HCT116 (cell line): ENCODE data around the gene IL21R. TPM values are rescaled to one million over a fixed set of nuclear protein-coding genes. Genes with fewer than 3 reads are reported as not detected.

Source experiments
- ATAC-seq: fragments of 200-7000 bp; cut with Tn5 transposase; 2 replicates; pipeline ENCODE4 v1.9.1; 2020; ENCODE audit warnings: mild to moderate bottlenecking, moderate library complexity
- BruUV-seq: library from RNA; stranded (reverse); fragments of 400-500 nt; replicated peaks from 2 replicates; lab custom pipeline; 2021; lab: Mats Ljungman, UMichigan
- CTCF ChIA-PET: fragments of 300-600 bp; sonication (Branson Sonifier 250); formaldehyde crosslinking; loops from one replicate; lab custom pipeline; 2021; ENCODE audit warnings: antibody characterized with exemption; lab: Charles Lee
- POLR2A ChIA-PET: fragments of 300-600, 350-600 bp; sonication (Branson Sonifier 250); formaldehyde crosslinking; loops from one replicate; lab custom pipeline; 2021; ENCODE audit warnings: antibody characterized with exemption; lab: Charles Lee
- RAD21 ChIA-PET, 2 experiments: fragments of 300-600 bp; sonication (Branson Sonifier 250); formaldehyde crosslinking; loops; one replicate each; lab custom pipeline; 2023; ENCODE audit warnings: low total read pairs in 2 of 2; ENCODE audit not compliant: uncharacterized antibody in 2 of 2, unreplicated experiment in 2 of 2, low non-redundant PET in 1 of 2; lab: Charles Lee
- DNase-seq: peaks from one replicate; pipeline ENCODE4 v3.0.0-alpha.2; 2010; ENCODE audit warnings: low read depth, low spot score
- H2AFZ ChIP-seq: fragments of 200-600 bp; shearing (Covaris generic), sonication (generic); 2 replicates; pipeline ENCODE4 v1.6.1; 2017; ENCODE audit warnings: low read depth, mixed run types, mixed read lengths, antibody characterized with exemption, low read length; ENCODE audit not compliant: poor library complexity, severe bottlenecking
- H3K27ac ChIP-seq: 2 replicates; pipeline ENCODE4 v1.5.1; 2012; ENCODE audit warnings: low read depth, low read length
- H3K27me3 ChIP-seq: fragments of 200-600 bp; sonication (generic); 2 replicates; pipeline ENCODE4 v1.6.1; 2016; ENCODE audit warnings: mixed run types, low read length, mixed read lengths; ENCODE audit not compliant: insufficient read depth
- H3K36me3 ChIP-seq, 2 experiments: fragments of 200-500 bp in 1 of 2; fragments of 200-600 bp in 1 of 2; sonication (Bioruptor generic) in 1 of 2; sonication (generic) in 1 of 2; 2 replicates each; pipeline versions ENCODE4 v1.5.1 to v1.6.1; 2014 to 2016; ENCODE audit warnings: low read length in 2 of 2, inconsistent platforms in 1 of 2, mixed read lengths in 1 of 2, mixed run types in 1 of 2; ENCODE audit not compliant: insufficient read depth in 2 of 2, control insufficient read depth in 1 of 2
- H3K4me1 ChIP-seq, 2 experiments: fragments of 200-600 bp in 1 of 2; sonication (generic) in 1 of 2; 2 replicates each; pipeline versions ENCODE4 v1.5.1 to v1.6.1; 2012 to 2017; ENCODE audit warnings: low read length in 2 of 2, inconsistent platforms in 1 of 2, mild to moderate bottlenecking in 1 of 2, mixed read lengths in 1 of 2, mixed run types in 1 of 2, moderate library complexity in 1 of 2; ENCODE audit not compliant: insufficient read depth in 2 of 2, control insufficient read depth in 1 of 2
- H3K4me2 ChIP-seq: fragments of 200-600 bp; sonication (generic); 2 replicates; pipeline ENCODE4 v1.6.1; 2017; ENCODE audit warnings: mixed run types, low read length, mixed read lengths
- H3K4me3 ChIP-seq, 2 experiments: fragments of 200-600 bp in 1 of 2; sonication (generic) in 1 of 2; replicated peaks in 1 of 2; 2 replicates each; pipeline ENCODE4 v1.5.1; 2011 to 2016; ENCODE audit warnings: low read length in 2 of 2, control low read depth in 1 of 2, low read depth in 1 of 2, mild to moderate bottlenecking in 1 of 2, mixed read lengths in 1 of 2, mixed run types in 1 of 2
- H3K79me2 ChIP-seq: fragments of 200-600 bp; sonication (generic); 2 replicates; pipeline ENCODE4 v1.6.1; 2017; ENCODE audit warnings: mild to moderate bottlenecking, mixed run types, low read length, moderate library complexity, mixed read lengths; ENCODE audit not compliant: insufficient read depth
- H3K9ac ChIP-seq: fragments of 200-600 bp; sonication (generic); 2 replicates; pipeline ENCODE4 v1.6.1; 2016; ENCODE audit warnings: low read length, mixed read lengths
- H3K9me2 ChIP-seq: fragments of 200-600 bp; sonication (generic), shearing (Covaris generic); 2 replicates; pipeline ENCODE4 v1.6.1; 2017; ENCODE audit warnings: mixed run types, mild to moderate bottlenecking, moderate library complexity; ENCODE audit not compliant: insufficient read depth
- H3K9me3 ChIP-seq, 2 experiments: fragments of 200-500 bp in 1 of 2; fragments of 200-600 bp in 1 of 2; sonication (Bioruptor generic) in 1 of 2; sonication (generic) in 1 of 2; 2 replicates each; pipeline ENCODE4 v1.6.1; 2014 to 2017; ENCODE audit warnings: low read length in 2 of 2, mixed read lengths in 2 of 2, inconsistent platforms in 1 of 2, low read depth in 1 of 2, mild to moderate bottlenecking in 1 of 2, mixed run types in 1 of 2, moderate library complexity in 1 of 2; ENCODE audit not compliant: control insufficient read depth in 1 of 2, insufficient read depth in 1 of 2
- H4K20me1 ChIP-seq: fragments of 200-600 bp; sonication (generic), shearing (Covaris generic); 2 replicates; pipeline ENCODE4 v1.6.1; 2017; ENCODE audit warnings: mixed run types, mild to moderate bottlenecking, moderate library complexity; ENCODE audit not compliant: insufficient read depth
- CBX3 ChIP-seq: IDR thresholded peaks from 2 replicates; pipeline ENCODE4 v1.6.1; 2012; ENCODE audit warnings: low read depth
- CEBPB ChIP-seq: IDR thresholded peaks from 2 replicates; pipeline ENCODE4 v1.6.1; 2012; ENCODE audit warnings: low read depth
- JUND ChIP-seq: IDR thresholded peaks from 2 replicates; pipeline ENCODE4 v1.6.1; 2012
- POLR2A ChIP-seq: IDR thresholded peaks from 2 replicates; pipeline ENCODE4 v1.7.0; 2011; ENCODE audit warnings: borderline replicate concordance; ENCODE audit not compliant: insufficient read depth, insufficient read length; ENCODE audit errors: extremely low read depth
- POLR2AphosphoS5 ChIP-seq: IDR thresholded peaks from 2 replicates; pipeline ENCODE4 v1.6.1; 2011; ENCODE audit warnings: mild to moderate bottlenecking, low read depth, low read length, moderate library complexity
- SP1 ChIP-seq: IDR thresholded peaks from 2 replicates; pipeline ENCODE4 v1.6.1; 2012; ENCODE audit warnings: low read depth
- TCF7L2 ChIP-seq: IDR thresholded peaks from 2 replicates; pipeline ENCODE4 v1.7.0; 2011; ENCODE audit warnings: borderline replicate concordance, inconsistent platforms; ENCODE audit not compliant: insufficient read depth, insufficient read length; ENCODE audit errors: extremely low read depth
- intact Hi-C: fragments of 100-400 bp; cut with micrococcal nuclease; formaldehyde crosslinking; loops from 2 replicates; pipeline ENCODE4 v1.10.0; 2022
- total RNA-seq: library from RNA; stranded (reverse); gene quantifications from one replicate; pipeline ENCODE4 v1.2.1, GENCODE V29; 2021; ENCODE audit not compliant: unreplicated experiment
- TF ChIP-seq, protein P1 (sequence below), 3 experiments: fragments of 200-600 bp in 1 of 3; sonication (generic) in 1 of 3; IDR thresholded peaks in 2 of 3; conservative IDR thresholded peaks in 1 of 3; 2 replicates each; pipeline ENCODE4 v1.5.1; 2012 to 2017; ENCODE audit warnings: low read depth in 2 of 3, low read length in 2 of 3, antibody characterized with exemption in 1 of 3, borderline replicate concordance in 1 of 3, control low read depth in 1 of 3, mild to moderate bottlenecking in 1 of 3, mixed read lengths in 1 of 3, mixed run types in 1 of 3, moderate library complexity in 1 of 3; ENCODE audit not compliant: insufficient read depth in 1 of 3
- TF ChIP-seq, protein P2 (sequence below): IDR thresholded peaks from 2 replicates; pipeline ENCODE4 v1.6.1; 2012; ENCODE audit warnings: low read depth

Gene IL21R
- total RNA-seq, 1 experiment from 2014 or later, result 1.2 TPM

DNA sequence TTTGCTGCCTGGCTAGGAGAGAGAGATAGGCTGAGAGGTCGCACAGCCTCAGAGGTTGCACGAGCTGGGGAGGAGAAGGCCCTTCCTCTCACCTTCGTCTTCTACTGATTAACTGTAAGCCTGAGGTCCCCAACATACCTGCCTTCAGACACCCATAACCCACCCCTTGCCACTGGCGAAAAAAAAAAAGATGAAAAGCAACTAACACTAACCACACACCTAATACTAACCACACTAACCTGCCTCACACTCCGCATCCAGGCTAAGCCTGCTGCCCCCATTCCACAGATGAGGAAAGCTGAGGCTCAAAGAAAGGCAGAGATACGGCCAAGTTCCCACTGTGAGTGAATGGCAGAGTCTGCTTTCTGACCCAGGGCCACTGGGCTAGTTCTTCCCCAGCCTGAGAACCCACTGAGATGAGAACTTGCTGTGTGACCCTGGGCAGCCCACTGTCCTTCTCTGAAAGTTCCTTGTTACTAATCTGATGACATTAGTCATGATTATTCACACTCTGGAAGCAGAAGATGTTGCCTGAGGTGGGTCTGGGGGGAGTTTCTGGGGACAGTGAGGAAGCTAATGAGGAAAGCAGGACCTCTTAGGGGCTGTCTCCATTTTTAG is 4.6 kb downstream of the IL21R start (continued):
- TF ChIP-seq, protein P1, sequence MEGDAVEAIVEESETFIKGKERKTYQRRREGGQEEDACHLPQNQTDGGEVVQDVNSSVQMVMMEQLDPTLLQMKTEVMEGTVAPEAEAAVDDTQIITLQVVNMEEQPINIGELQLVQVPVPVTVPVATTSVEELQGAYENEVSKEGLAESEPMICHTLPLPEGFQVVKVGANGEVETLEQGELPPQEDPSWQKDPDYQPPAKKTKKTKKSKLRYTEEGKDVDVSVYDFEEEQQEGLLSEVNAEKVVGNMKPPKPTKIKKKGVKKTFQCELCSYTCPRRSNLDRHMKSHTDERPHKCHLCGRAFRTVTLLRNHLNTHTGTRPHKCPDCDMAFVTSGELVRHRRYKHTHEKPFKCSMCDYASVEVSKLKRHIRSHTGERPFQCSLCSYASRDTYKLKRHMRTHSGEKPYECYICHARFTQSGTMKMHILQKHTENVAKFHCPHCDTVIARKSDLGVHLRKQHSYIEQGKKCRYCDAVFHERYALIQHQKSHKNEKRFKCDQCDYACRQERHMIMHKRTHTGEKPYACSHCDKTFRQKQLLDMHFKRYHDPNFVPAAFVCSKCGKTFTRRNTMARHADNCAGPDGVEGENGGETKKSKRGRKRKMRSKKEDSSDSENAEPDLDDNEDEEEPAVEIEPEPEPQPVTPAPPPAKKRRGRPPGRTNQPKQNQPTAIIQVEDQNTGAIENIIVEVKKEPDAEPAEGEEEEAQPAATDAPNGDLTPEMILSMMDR (IDR thresholded peaks at IDR 0.05 in 2 of 3, conservative IDR thresholded peaks at IDR 0.05 in 1 of 3; ENCODE audit: borderline replicate concordance in 1 of 3, insufficient read depth in 1 of 3, low read depth in 2 of 3, low read length in 2 of 3), result no peak
- TF ChIP-seq SP1, result no peak
- TF ChIP-seq JUND, result no peak
- no peak for TF ChIP-seq TCF7L2
- TF ChIP-seq POLR2AphosphoS5, result no peak
- TF ChIP-seq POLR2A, result no peak
- TF ChIP-seq, all 23 proteins: peak for 0

DNA sequence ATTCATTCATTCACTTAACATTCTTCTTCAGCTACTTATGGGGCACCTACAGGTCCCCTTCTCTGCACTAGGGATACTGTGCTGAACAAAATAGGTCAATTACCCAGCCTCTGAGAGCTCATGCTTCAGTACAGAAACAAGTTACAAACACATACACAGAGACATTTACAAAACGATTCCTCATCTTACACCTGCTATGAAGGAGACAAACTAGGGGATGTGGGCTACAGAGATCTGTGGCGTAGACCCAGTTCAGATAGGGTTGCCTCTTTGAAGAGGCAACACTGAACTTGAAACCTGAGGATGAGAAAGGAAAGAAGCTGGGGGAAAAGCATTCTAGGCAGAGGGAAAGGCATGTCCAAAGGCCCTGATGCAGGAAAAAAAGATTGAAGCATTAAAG is 5.2 kb downstream of the IL21R start:
- intact Hi-C loops, result no loop called here
- Histone ChIP-seq H3K4me3 (no peak overlapping the region), H3K27ac (no peak overlapping the region), H2AFZ (no peak overlapping the region), H3K4me1 (peaks cover 6 to 10% of the 10 kb centered on the region in 2 experiments; a peak in 3 of 4 replicates), H3K9me3 (no peaks in the 10 kb centered on the region), H3K36me3 (no peaks in the 10 kb centered on the region), H3K79me2 (no peaks in the 10 kb centered on the region), H3K9ac (no peak overlapping the region), H3K4me2 (no peak overlapping the region), H3K9me2 (no peaks in the 10 kb centered on the region), H3K27me3 (no peaks in the 10 kb centered on the region), H4K20me1 (no peaks in the 10 kb centered on the region)
- no TSS peak for BruUV-seq
- TF ChIP-seq, protein P1 (IDR thresholded peaks at IDR 0.05 in 2 of 3, conservative IDR thresholded peaks at IDR 0.05 in 1 of 3; ENCODE audit: borderline replicate concordance in 1 of 3, insufficient read depth in 1 of 3, low read depth in 2 of 3, low read length in 2 of 3), result no peak
- no peak for TF ChIP-seq CBX3
- TF ChIP-seq CEBPB, result no peak
- TF ChIP-seq, protein P2, sequence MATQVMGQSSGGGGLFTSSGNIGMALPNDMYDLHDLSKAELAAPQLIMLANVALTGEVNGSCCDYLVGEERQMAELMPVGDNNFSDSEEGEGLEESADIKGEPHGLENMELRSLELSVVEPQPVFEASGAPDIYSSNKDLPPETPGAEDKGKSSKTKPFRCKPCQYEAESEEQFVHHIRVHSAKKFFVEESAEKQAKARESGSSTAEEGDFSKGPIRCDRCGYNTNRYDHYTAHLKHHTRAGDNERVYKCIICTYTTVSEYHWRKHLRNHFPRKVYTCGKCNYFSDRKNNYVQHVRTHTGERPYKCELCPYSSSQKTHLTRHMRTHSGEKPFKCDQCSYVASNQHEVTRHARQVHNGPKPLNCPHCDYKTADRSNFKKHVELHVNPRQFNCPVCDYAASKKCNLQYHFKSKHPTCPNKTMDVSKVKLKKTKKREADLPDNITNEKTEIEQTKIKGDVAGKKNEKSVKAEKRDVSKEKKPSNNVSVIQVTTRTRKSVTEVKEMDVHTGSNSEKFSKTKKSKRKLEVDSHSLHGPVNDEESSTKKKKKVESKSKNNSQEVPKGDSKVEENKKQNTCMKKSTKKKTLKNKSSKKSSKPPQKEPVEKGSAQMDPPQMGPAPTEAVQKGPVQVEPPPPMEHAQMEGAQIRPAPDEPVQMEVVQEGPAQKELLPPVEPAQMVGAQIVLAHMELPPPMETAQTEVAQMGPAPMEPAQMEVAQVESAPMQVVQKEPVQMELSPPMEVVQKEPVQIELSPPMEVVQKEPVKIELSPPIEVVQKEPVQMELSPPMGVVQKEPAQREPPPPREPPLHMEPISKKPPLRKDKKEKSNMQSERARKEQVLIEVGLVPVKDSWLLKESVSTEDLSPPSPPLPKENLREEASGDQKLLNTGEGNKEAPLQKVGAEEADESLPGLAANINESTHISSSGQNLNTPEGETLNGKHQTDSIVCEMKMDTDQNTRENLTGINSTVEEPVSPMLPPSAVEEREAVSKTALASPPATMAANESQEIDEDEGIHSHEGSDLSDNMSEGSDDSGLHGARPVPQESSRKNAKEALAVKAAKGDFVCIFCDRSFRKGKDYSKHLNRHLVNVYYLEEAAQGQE, result no peak
- ChIA-PET RAD21 (no interaction called here), CTCF (interaction anchor here (0.8 kb wide), 1 partner anchor 21 kb away, joined by 3 read pairs; no protein-coding TSS in a partner anchor), POLR2A (no interaction called here)
- DNase-seq, result no peak
- no peak for ATAC-seq
